Measurements from ENCODE around the gene KSR1. TPM values are rescaled to one million over a fixed set of nuclear protein-coding genes. Genes with fewer than 3 reads are reported as not detected.

Gene KSR1
- total and polyA plus RNA-seq, 9 of the 15 experiments (the other 6 are each of a cell fraction or from before 2014, with no cell fraction given): 1.4 to 51.7 (median 18.4) TPM

DNA sequence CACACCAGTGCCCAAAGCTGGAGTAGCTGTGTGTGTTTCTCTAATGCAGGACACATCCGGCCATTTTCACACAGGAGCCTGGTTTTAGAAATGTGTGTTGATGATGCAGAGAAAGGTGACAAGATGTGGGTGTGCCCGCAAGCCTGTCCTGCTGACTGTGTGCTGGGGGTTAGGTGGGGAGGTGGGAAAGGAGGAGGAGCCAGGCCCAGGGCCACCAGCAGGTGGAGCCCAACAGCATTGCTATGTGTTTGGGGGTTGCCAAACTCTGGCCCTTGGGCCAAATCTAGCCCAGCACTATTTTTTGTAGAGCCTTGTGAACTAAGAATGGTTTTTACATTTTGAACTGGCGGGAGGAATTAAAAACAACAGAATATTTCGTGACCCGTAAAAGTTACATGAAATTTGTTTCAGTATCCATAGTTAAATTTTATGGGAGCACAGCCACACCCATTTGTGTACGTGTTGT, 113.0 kb downstream of the KSR1 start (continued):
- TF ChIP-seq RBM17 (IDR thresholded peaks at IDR 0.05; ENCODE audit: borderline replicate concordance, low read depth, low read length) (no peak), MECOM (CRISPR knock-in tag; IDR thresholded peaks at IDR 0.05) (no peak; the same call in 1 of the 2 replicates), IFI16 (CRISPR knock-in tag; IDR thresholded peaks at IDR 0.05) (no peak), ZNF408 (CRISPR knock-in tag; IDR thresholded peaks at IDR 0.05; ENCODE audit: low read depth) (no peak), ZNF444 (CRISPR knock-in tag; IDR thresholded peaks at IDR 0.05) (peak; percentile 60; the same call in 1 of the 2 replicates), MTA3 (IDR thresholded peaks at IDR 0.05; ENCODE audit: borderline replicate concordance) (peak; percentile 28; the same call in 1 of the 2 replicates), ZBTB17 (CRISPR knock-in tag; IDR thresholded peaks at IDR 0.05) (peak; percentile 73; the same call in 1 of the 2 replicates), RBM22 (IDR thresholded peaks at IDR 0.05; ENCODE audit: low read depth, low read length, poor library complexity, severe bottlenecking) (no peak), IRF2 (CRISPR knock-in tag; IDR thresholded peaks at IDR 0.05) (no peak), ERF (CRISPR knock-in tag; IDR thresholded peaks at IDR 0.05) (no peak), ZNF583 (CRISPR knock-in tag; IDR thresholded peaks at IDR 0.05) (no peak)
- TF ChIP-seq, protein P1, sequence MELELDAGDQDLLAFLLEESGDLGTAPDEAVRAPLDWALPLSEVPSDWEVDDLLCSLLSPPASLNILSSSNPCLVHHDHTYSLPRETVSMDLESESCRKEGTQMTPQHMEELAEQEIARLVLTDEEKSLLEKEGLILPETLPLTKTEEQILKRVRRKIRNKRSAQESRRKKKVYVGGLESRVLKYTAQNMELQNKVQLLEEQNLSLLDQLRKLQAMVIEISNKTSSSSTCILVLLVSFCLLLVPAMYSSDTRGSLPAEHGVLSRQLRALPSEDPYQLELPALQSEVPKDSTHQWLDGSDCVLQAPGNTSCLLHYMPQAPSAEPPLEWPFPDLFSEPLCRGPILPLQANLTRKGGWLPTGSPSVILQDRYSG (tag; conservative IDR thresholded peaks at IDR 0.05; ENCODE audit: low read depth): no peak
- TF ChIP-seq, protein P2, sequence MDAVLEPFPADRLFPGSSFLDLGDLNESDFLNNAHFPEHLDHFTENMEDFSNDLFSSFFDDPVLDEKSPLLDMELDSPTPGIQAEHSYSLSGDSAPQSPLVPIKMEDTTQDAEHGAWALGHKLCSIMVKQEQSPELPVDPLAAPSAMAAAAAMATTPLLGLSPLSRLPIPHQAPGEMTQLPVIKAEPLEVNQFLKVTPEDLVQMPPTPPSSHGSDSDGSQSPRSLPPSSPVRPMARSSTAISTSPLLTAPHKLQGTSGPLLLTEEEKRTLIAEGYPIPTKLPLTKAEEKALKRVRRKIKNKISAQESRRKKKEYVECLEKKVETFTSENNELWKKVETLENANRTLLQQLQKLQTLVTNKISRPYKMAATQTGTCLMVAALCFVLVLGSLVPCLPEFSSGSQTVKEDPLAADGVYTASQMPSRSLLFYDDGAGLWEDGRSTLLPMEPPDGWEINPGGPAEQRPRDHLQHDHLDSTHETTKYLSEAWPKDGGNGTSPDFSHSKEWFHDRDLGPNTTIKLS (IDR thresholded peaks at IDR 0.05; ENCODE audit: borderline replicate concordance, low read depth): no peak
- TF ChIP-seq, protein P3, sequence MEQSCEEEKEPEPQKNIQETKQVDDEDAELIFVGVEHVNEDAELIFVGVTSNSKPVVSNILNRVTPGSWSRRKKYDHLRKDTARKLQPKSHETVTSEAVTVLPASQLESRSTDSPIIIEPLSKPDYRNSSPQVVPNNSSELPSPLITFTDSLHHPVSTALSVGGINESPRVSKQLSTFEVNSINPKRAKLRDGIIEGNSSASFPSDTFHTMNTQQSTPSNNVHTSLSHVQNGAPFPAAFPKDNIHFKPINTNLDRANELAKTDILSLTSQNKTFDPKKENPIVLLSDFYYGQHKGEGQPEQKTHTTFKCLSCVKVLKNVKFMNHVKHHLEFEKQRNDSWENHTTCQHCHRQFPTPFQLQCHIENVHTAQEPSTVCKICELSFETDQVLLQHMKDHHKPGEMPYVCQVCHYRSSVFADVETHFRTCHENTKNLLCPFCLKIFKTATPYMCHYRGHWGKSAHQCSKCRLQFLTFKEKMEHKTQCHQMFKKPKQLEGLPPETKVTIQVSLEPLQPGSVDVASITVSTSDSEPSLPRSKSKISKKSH (CRISPR knock-in tag; IDR thresholded peaks at IDR 0.05): no peak
- TF ChIP-seq, protein P4, sequence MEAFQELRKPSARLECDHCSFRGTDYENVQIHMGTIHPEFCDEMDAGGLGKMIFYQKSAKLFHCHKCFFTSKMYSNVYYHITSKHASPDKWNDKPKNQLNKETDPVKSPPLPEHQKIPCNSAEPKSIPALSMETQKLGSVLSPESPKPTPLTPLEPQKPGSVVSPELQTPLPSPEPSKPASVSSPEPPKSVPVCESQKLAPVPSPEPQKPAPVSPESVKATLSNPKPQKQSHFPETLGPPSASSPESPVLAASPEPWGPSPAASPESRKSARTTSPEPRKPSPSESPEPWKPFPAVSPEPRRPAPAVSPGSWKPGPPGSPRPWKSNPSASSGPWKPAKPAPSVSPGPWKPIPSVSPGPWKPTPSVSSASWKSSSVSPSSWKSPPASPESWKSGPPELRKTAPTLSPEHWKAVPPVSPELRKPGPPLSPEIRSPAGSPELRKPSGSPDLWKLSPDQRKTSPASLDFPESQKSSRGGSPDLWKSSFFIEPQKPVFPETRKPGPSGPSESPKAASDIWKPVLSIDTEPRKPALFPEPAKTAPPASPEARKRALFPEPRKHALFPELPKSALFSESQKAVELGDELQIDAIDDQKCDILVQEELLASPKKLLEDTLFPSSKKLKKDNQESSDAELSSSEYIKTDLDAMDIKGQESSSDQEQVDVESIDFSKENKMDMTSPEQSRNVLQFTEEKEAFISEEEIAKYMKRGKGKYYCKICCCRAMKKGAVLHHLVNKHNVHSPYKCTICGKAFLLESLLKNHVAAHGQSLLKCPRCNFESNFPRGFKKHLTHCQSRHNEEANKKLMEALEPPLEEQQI (IDR thresholded peaks at IDR 0.05): no peak
- TF ChIP-seq, protein P5, sequence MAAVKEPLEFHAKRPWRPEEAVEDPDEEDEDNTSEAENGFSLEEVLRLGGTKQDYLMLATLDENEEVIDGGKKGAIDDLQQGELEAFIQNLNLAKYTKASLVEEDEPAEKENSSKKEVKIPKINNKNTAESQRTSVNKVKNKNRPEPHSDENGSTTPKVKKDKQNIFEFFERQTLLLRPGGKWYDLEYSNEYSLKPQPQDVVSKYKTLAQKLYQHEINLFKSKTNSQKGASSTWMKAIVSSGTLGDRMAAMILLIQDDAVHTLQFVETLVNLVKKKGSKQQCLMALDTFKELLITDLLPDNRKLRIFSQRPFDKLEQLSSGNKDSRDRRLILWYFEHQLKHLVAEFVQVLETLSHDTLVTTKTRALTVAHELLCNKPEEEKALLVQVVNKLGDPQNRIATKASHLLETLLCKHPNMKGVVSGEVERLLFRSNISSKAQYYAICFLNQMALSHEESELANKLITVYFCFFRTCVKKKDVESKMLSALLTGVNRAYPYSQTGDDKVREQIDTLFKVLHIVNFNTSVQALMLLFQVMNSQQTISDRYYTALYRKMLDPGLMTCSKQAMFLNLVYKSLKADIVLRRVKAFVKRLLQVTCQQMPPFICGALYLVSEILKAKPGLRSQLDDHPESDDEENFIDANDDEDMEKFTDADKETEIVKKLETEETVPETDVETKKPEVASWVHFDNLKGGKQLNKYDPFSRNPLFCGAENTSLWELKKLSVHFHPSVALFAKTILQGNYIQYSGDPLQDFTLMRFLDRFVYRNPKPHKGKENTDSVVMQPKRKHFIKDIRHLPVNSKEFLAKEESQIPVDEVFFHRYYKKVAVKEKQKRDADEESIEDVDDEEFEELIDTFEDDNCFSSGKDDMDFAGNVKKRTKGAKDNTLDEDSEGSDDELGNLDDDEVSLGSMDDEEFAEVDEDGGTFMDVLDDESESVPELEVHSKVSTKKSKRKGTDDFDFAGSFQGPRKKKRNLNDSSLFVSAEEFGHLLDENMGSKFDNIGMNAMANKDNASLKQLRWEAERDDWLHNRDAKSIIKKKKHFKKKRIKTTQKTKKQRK (IDR thresholded peaks at IDR 0.05; ENCODE audit: borderline replicate concordance, low read depth, low read length): no peak
- TF ChIP-seq, protein P6, sequence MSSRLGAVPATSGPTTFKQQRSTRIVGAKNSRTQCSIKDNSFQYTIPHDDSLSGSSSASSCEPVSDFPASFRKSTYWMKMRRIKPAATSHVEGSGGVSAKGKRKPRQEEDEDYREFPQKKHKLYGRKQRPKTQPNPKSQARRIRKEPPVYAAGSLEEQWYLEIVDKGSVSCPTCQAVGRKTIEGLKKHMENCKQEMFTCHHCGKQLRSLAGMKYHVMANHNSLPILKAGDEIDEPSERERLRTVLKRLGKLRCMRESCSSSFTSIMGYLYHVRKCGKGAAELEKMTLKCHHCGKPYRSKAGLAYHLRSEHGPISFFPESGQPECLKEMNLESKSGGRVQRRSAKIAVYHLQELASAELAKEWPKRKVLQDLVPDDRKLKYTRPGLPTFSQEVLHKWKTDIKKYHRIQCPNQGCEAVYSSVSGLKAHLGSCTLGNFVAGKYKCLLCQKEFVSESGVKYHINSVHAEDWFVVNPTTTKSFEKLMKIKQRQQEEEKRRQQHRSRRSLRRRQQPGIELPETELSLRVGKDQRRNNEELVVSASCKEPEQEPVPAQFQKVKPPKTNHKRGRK (tag; IDR thresholded peaks at IDR 0.05): no peak
